HEK293T (cell line): Measurements from ENCODE around the gene SPX.

Experiments
- CTCF ChIA-PET: fragments of 350-600 bp; formaldehyde crosslinking; extraction: SDS; loops from one replicate; lab custom pipeline; 2021; ENCODE audit warnings: antibody characterized with exemption, inconsistent platforms; lab: Yijun Ruan, JAX
- POLR2A ChIA-PET: fragments of 350-600 bp; formaldehyde crosslinking; extraction: SDS; loops from one replicate; lab custom pipeline; 2020; ENCODE audit warnings: antibody characterized with exemption, inconsistent platforms; lab: Yijun Ruan, JAX
- DNase-seq: peaks from one replicate; pipeline ENCODE4 v3.0.0; 2012; ENCODE audit warnings: mixed read lengths; ENCODE audit errors: extremely low spot score
- ARNT ChIP-seq: fragments of 450-650 bp; IDR thresholded peaks from 2 replicates; pipeline ENCODE4 v1.6.1; 2017; ENCODE audit warnings: mild to moderate bottlenecking
- BHLHE40 ChIP-seq: fragments of 450-650 bp; IDR thresholded peaks from 2 replicates; pipeline ENCODE4 v1.6.1; 2016; ENCODE audit warnings: mild to moderate bottlenecking, moderate library complexity, borderline replicate concordance
- CTBP1 ChIP-seq: fragments of 450-650 bp; IDR thresholded peaks from 2 replicates; pipeline ENCODE4 v1.6.1; 2016; ENCODE audit warnings: borderline replicate concordance
- ELF4 ChIP-seq: fragments of 450-650 bp; IDR thresholded peaks from 2 replicates; pipeline ENCODE4 v1.6.1; 2017; ENCODE audit warnings: antibody characterized with exemption
- FOXA1 ChIP-seq: fragments of 450-650 bp; IDR thresholded peaks from 2 replicates; pipeline ENCODE4 v1.6.1; 2016; ENCODE audit warnings: mild to moderate bottlenecking
- FOXK2 ChIP-seq: fragments of 450-650 bp; IDR thresholded peaks from 2 replicates; pipeline ENCODE4 v1.6.1; 2016; ENCODE audit warnings: mild to moderate bottlenecking
- FOXM1 ChIP-seq: fragments of 450-650 bp; IDR thresholded peaks from 2 replicates; pipeline ENCODE4 v1.6.1; 2017; ENCODE audit warnings: mild to moderate bottlenecking, borderline replicate concordance
- HDGF ChIP-seq: fragments of 450-650 bp; IDR thresholded peaks from 2 replicates; pipeline ENCODE4 v1.6.1; 2017; ENCODE audit warnings: antibody characterized with exemption, borderline replicate concordance
- L3MBTL2 ChIP-seq: fragments of 450-650 bp; conservative IDR thresholded peaks from 2 replicates; pipeline ENCODE4 v1.6.1; 2016; ENCODE audit warnings: mild to moderate bottlenecking
- LEF1 ChIP-seq: fragments of 450-650 bp; IDR thresholded peaks from 2 replicates; pipeline ENCODE4 v1.6.1; 2017; ENCODE audit warnings: mild to moderate bottlenecking, borderline replicate concordance
- NFRKB ChIP-seq: fragments of 450-650 bp; IDR thresholded peaks from 2 replicates; pipeline ENCODE4 v1.6.1; 2016; ENCODE audit warnings: mild to moderate bottlenecking, moderate library complexity
- PKNOX1 ChIP-seq: fragments of 450-650 bp; IDR thresholded peaks from 2 replicates; pipeline ENCODE4 v1.6.1; 2016
- SP1 ChIP-seq: fragments of 450-650 bp; IDR thresholded peaks from 2 replicates; pipeline ENCODE4 v1.6.1; 2017
- SUZ12 ChIP-seq: fragments of 450-650 bp; IDR thresholded peaks from 2 replicates; pipeline ENCODE4 v1.6.1; 2016; ENCODE audit warnings: mild to moderate bottlenecking
- TARDBP ChIP-seq: fragments of 450-650 bp; IDR thresholded peaks from 2 replicates; pipeline ENCODE4 v1.6.1; 2016
- ZNF384 ChIP-seq: fragments of 450-650 bp; IDR thresholded peaks from 2 replicates; pipeline ENCODE4 v1.6.1; 2016

The SPX gene

GRCh38 chr12:21507849-21508248 is 18.2 kb upstream of the SPX start:
- ChIA-PET CTCF (no interaction called here), POLR2A (interaction anchor here (1.1 kb wide), 1 partner anchor 150 kb away, joined by 3 read pairs; the partner anchor contains the start of gene LDHB)
- TF ChIP-seq FOXA1 (no peak), LEF1 (no peak), ELF4 (no peak), FOXK2 (no peak), TARDBP (no peak), ARNT (no peak), SP1 (no peak), SUZ12 (no peak), ZNF384 (no peak), BHLHE40 (no peak), NFRKB (no peak), HDGF (no peak), L3MBTL2 (no peak), PKNOX1 (no peak), FOXM1 (no peak), CTBP1 (no peak)
- no peak for DNase-seq

GRCh38 chr12:21509768-21510167 is 16.3 kb upstream of the SPX start:
- DNase-seq, result no peak
- ChIA-PET CTCF (no interaction called here), POLR2A (no interaction called here)

GRCh38 chr12:21516281-21516680 is 9.8 kb upstream of the SPX start:
- no peak for DNase-seq
- CTCF ChIA-PET, result interaction anchor here (0.7 to 1.0 kb wide), 3 partner anchors 11 to 928 kb away, joined by 3 to 4 read pairs (median 3); no protein-coding TSS in a partner anchor
- TF ChIP-seq FOXA1, result no peak
- TF ChIP-seq SP1, result no peak
- TF ChIP-seq ELF4, result no peak
- TF ChIP-seq TARDBP, result no peak
- TF ChIP-seq ZNF384, result no peak
- TF ChIP-seq FOXM1, result no peak
- no peak for TF ChIP-seq HDGF
- TF ChIP-seq ARNT, result no peak
- TF ChIP-seq NFRKB, result no peak
- TF ChIP-seq CTBP1, result no peak
- TF ChIP-seq BHLHE40, result no peak
- no peak for TF ChIP-seq FOXK2
- TF ChIP-seq L3MBTL2, result no peak
- TF ChIP-seq LEF1, result no peak
- no peak for TF ChIP-seq SUZ12
- TF ChIP-seq PKNOX1, result no peak
- POLR2A ChIA-PET, result interaction anchor here (1.4 kb wide), 1 partner anchor 15 kb away, joined by 5 read pairs; the partner anchor contains the start of genes GOLT1B and RECQL

More at GRCh38 chr12:21509768-21510167, 16.3 kb upstream of the SPX start:
- TF ChIP-seq FOXA1 (no peak), SP1 (no peak), PKNOX1 (no peak), FOXK2 (no peak), BHLHE40 (no peak), CTBP1 (no peak), L3MBTL2 (no peak), ZNF384 (no peak), HDGF (no peak), LEF1 (no peak), NFRKB (no peak), SUZ12 (no peak), TARDBP (no peak), FOXM1 (no peak), ARNT (no peak), ELF4 (no peak)

GRCh38 chr12:21518451-21518850 is 7.6 kb upstream of the SPX start:
- TF ChIP-seq NFRKB, result no peak
- no peak for TF ChIP-seq PKNOX1
- TF ChIP-seq FOXM1, result no peak
- TF ChIP-seq FOXK2, result no peak
- TF ChIP-seq LEF1, result no peak
- TF ChIP-seq FOXA1, result no peak
- no peak for TF ChIP-seq ELF4
- TF ChIP-seq BHLHE40, result no peak
- TF ChIP-seq HDGF, result no peak
- TF ChIP-seq SUZ12, result no peak
- no peak for TF ChIP-seq SP1
- TF ChIP-seq ZNF384, result no peak
- no peak for TF ChIP-seq CTBP1
- no peak for TF ChIP-seq ARNT
- TF ChIP-seq L3MBTL2, result no peak
- TF ChIP-seq TARDBP, result no peak
- POLR2A ChIA-PET, result no interaction called here
- CTCF ChIA-PET, result no interaction called here
- DNase-seq, result no peak

- POLR2A ChIA-PET, result no interaction called here
- CTCF ChIA-PET, result no interaction called here
- no peak for DNase-seq
- TF ChIP-seq FOXK2 (no peak), ELF4 (no peak), FOXM1 (no peak), NFRKB (no peak), BHLHE40 (no peak), SP1 (no peak), SUZ12 (no peak), ZNF384 (no peak), CTBP1 (no peak)
These were observed 4.6 kb upstream of the SPX start for GRCh38 chr12:21521541-21521940.
